Activated T-cell treated with anti-CD3 and anti-CD28 coated beads, Interleukin-2, amount 50 U/mL, for 1 hour (primary cell): ENCODE results near the gene TRAM2.

Experiments used
- DNase-seq: peaks from one replicate; pipeline ENCODE4 v3.0.0-alpha.2; 2020

Gene TRAM2

GRCh38 chr6:52505726-52506409 lies 71.0 kb downstream of the TRAM2 start:
- no peak for DNase-seq

- no peak for DNase-seq
Observed at GRCh38 chr6:52504782-52505136, 72.1 kb downstream of the TRAM2 start.

DNA sequence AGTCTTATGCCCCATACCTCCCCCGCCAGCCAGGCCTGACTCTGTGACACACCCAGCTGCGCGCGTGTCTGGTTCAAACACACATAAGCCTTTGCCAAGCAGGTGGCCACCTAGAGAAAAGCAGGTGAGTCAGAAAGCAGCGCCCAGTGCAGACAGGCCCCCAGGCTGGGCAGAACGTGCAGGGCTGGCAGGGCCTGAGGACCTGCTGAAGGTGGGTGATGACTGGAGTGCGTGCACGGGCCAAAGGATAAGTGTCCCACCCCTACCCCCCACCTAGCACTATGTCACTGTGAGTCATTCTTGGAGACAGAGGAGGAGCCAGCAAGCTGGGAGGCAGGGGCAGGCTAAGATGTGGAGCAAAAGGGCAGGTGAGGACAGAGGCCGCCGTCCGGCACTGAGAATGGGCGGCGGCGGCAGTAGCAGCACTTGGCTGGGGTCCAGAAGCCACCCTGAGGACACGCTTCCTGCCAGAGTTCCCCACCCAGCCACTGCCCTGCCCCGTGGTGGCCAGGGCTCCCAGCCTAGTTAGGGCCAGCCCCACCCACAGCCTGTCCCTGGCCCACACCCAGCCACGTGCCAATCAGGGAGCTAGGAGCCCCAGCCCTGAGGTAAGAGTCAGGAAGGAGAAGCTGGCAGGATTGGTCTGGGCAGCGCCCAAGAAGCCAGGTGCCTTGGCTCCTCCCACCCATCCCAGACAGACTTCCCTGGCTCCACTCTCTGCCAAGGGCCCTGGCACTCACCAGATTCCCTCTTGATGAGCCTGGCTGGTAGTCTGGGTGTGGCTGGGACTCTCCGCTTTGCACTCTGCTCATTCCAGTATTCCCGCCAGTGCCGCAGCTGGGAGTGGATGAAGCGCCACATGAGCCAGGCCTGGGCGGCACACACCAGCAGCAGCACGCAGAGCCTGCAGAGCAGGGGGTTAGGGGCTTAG lies 72.7 kb downstream of the TRAM2 start:
- no peak for DNase-seq

GRCh38 chr6:52503323-52503747 lies 73.5 kb downstream of the TRAM2 start:
- DNase-seq: no peak

- no peak for DNase-seq
Observed at GRCh38 chr6:52502306-52503029, 74.4 kb downstream of the TRAM2 start.

DNA sequence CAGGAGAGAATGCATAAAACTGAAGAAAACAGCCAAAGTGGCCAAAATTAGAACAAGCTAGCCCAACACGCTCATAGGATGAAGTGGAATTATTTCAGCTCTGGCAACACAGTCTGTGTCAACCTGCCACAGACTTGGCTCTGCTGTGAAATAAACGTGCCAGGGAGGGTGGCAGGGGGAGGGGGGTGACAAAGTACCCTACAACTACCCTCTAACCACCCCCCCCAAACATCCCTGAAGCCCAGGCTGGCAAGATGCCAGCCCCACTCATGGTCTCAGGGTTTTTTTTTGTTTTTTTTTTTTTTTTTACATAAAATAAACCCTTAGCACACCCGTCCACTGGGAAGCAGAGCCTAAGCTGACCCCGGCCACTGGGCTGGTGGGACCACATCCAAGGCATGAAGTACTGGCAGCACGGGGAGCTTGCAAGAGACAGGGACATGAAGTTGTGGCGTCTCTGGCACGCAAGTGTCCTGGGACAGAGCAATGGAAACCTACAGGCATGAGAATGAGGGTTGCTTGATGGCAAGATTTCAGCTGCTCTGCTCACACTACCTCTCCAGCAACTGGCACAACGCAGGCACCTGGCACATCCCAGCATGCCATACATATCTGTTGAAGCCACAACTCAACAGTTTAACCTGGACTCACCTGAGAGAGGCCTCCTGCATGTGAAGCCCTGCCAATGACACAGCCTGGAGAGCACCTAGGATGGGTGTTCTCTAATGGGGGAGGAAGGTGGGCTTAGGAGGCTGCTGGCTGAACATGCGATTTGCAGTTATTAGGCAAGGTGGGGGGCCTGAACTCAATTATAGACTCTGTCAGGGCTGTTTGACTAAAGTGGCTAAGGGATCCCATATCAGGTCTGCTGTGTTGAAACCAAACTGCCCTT lies 76.4 kb downstream of the TRAM2 start:
- no peak for DNase-seq

- DNase-seq: no peak
Observed at GRCh38 chr6:52499681-52500236, 77.1 kb downstream of the TRAM2 start.

DNA sequence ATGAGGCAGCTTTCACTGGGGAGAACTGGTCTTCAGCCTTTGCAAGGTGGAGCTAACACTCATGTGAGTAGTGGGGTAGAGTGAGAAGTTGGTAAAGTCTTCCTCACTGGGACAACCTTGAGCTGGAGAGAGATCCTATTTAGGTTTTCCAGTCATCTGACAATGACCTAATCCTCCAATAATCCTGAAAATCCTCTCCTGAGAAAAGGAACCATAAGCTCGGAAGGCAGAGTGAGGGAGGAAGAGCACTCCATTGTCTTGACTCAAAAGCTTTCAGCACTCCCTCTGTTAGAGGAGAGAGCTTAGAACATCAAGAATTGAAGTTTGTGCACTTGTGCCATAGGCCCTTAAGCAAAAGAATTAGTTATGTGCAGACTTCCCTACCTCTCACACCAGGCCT lies 77.8 kb downstream of the TRAM2 start:
- DNase-seq: no peak

GRCh38 chr6:52498538-52499017 lies 78.3 kb downstream of the TRAM2 start:
- DNase-seq: no peak

GRCh38 chr6:52497652-52498408 lies 79.0 kb downstream of the TRAM2 start:
- DNase-seq: no peak

- no peak for DNase-seq
Observed at GRCh38 chr6:52496631-52497030, 80.2 kb downstream of the TRAM2 start.

GRCh38 chr6:52495922-52496321 lies 80.9 kb downstream of the TRAM2 start:
- no peak for DNase-seq

- no peak for DNase-seq
Observed at GRCh38 chr6:52494298-52495072, 82.4 kb downstream of the TRAM2 start.

DNA sequence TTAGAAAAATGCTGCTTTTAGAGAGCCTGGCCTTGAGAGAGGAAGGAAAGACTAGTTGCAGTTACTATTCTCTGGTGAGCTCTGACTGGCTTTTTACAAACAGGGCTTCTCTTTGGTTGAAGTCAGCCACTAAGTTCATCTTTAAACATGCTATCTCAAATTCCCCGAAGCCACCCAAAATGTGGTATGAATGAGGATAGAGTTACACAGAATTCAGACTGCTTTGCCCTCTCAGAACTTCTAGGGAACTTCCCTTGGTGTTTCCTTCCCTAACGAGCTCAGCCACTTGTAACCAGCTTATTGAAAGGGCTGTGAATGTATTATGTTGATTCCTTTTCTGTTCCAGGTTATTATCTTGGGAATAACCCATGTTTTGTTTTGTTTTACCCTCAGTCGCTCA lies 83.2 kb downstream of the TRAM2 start:
- DNase-seq: no peak

GRCh38 chr6:52491203-52492069 lies 85.4 kb downstream of the TRAM2 start:
- DNase-seq: no peak

DNA sequence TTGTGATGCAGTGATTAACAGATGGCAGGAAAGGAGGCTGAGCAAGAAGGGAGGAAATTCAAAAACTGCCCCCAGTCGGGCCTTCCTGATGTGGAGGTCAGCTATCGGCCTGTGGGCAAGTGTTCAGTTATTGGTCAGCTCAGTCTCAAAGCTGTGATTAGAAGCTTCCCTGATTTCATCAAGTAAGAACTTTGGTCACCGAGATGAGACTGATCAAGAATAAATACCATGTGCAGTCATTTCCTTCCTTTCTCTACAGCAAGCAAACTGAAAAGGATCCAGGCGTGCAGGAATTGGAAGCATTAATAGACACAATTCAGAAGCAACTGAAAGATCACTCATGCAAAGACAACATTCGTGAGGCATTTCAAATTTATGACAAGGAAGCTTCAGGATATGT lies 87.0 kb downstream of the TRAM2 start:
- DNase-seq: no peak

DNA sequence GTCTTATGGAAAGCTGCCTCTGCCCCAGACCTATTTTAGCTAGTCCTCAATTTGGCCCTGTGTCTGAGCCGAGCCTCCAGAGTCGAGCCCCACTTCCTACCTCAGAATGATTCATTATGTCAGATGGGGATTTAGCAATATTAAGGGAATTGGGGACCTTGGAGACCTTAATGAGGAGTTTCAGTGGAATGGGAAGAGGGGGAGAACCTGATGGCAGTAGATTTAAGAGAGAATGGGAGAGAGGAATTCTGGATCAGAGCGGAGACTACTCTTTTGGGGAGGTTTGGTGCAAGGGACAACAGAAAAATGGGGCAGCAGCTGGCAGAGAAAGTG lies 93.2 kb downstream of the TRAM2 start:
- DNase-seq: no peak

DNA sequence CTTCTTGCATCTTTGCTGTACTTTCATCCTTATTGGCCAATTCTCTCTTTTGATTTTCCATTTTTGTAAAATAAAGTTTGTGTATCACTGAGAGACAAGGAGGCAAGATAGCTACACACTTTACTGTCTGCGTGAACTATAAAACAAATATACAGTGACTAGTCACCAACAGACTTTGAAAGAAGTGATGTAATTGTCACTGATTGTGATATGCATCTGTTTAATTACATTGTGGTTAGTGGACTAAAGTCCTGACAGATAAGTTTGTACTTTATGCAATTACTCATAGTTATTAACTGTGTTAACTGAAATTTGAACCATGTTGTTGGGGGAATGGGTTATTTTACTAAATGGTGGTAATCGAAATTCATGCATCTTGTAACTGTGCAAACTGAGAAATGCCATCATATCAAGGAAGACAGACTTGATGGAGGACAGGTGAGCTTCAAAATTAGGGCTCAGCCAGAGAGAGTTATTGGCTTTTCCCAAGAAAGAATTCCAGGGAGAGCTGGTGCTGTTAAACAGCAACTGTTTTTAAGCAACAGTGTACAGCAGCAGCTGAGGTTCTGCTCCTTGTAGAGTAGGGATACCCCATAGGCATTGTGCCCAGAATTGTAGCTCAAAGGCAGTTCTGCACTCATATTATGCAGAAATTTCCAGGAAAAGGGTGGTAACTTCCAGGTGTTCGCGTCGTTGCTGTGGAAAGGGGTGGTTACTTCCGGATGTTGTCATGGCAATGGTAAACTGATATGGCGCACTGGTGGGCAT lies 93.8 kb downstream of the TRAM2 start:
- no peak for DNase-seq

DNA sequence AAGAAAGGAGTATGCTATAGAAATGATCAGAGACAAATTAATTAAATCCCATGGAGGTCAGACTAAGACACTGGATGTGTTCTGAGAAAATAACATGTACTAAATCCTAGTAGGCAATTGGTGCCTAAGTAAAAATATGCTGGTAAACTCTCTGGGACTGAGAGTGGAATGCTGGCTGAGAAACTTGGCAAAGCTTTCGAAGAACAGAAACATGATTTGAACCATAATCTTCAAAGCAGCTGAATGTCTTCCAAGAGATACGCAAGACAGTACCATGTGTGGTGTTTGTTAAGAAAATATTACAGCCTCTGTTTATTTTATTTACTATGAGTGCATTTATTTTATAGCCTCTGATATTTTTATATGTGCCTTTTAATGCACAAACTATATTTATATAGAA lies 101.6 kb downstream of the TRAM2 start:
- no peak for DNase-seq
